Ureter (tissue), 1 donor: ENCODE results near the gene ZFAND6. TPM values are rescaled to one million over a fixed set of nuclear protein-coding genes. Genes with fewer than 3 reads are reported as not detected.
"Not testable (repeated sequence)": the region's sequence is repeated elsewhere in the genome, so short reads cannot be mapped to it uniquely, and the experiment has no call there.

Experiments
- DNase-seq: peaks from one replicate; pipeline ENCODE4 v3.0.0-alpha.2; 2020; ENCODE audit warnings: low spot score
- total RNA-seq: library from RNA; stranded (reverse); gene quantifications from one replicate; pipeline ENCODE4 v1.2.4, GENCODE V29; 2023
- donor health status: DM: yes; HTN: yes; CAD: no.

The ZFAND6 gene
- total RNA-seq, 1 donor from 2014 or later: 99.5 TPM

DNA sequence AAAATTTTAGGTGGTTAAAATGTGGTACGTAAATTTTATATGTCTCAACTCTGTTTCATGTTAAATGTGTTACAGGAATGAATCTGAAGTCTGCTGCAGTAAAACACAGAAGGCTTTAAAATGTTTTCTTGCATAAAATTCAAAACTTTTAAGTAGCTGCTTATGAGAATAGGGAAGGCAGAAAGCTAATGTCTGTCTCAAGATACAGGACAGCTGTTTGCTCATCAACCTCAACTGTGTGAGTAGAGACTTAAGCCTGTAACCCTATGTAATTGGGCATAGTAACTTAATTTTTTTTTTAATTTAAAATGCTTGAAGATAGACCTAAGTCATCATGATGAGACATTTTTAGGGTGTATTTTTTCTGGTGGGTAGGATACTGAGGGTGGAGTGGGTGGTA, 38.9 kb downstream of the ZFAND6 start:
- DNase-seq: no peak

DNA sequence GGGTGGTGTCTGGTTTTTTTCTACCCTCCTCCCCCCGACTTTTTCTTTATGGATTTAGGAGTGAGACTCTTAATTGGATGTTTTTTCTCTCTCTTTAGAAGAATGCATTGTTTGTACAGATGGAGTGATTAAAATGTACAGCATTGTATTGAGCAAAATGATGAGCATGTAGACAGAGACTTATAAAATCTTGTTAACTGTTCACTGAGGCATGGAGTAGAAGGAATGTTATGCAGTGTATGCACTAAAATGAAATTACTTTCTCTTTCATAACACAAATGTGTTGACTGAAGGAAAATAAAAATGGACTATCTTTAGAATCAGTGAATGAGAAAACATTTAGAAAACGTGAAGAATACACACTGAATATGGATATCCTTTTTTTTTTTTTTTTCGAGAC, 39.8 kb downstream of the ZFAND6 start:
- DNase-seq: no peak

DNA sequence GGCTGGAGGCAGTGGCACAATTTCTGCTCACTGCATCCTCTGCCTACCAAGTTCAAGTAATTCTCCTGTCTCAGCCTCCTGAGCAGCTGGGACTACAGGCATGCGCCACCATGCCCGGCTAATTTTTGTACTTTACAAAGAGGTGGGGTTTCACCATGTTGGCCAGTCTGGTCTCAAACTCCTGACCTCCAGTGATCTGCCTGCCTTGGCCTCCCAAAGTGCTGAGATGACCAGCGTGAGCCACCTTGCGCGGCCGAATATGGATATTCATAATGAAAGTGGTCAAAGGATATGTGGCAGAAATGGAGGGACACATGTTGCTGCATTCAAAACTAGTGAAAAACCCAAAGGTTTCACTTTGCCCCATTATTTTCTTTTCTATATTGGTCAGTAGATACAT, 40.2 kb downstream of the ZFAND6 start:
- DNase-seq: not testable (repeated sequence)

DNA sequence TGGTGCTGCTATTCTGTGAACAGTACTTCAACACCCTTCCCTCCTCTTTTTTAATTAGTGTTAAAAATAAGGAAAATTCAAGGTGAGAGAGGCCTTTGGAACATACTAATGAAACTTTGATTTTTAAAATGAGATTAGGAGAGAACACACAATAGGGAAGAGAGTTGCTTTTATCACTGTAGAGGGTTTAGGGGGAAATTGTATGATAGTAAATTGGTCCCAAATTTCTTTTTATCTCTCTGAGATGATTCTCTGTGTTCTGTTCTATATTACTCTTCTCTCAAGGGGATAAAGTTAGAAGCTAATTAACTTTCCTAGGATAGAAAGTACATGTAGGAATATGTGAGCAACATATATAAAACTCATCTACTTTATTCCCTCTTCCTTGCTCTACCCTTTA, 40.8 kb downstream of the ZFAND6 start:
- no peak for DNase-seq

DNA sequence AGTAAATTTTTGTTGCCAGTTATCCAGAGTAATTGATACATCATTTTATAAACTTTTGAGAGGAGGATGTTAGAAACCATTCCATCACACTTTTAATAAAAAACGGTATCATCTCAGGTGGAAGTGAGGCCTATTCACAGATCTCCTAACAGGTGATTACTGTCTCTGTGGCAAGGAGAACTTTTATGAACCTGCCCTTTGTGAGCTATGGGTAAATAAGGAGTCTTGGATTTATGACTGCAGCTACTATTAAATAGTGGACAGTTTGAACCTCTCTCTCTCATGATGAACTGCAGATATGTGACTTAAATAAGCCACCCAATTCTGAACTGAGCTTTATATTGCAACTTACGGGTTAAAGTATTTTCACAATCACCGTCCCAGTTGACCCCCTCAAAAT, 45.7 kb downstream of the ZFAND6 start:
- no peak for DNase-seq

DNA sequence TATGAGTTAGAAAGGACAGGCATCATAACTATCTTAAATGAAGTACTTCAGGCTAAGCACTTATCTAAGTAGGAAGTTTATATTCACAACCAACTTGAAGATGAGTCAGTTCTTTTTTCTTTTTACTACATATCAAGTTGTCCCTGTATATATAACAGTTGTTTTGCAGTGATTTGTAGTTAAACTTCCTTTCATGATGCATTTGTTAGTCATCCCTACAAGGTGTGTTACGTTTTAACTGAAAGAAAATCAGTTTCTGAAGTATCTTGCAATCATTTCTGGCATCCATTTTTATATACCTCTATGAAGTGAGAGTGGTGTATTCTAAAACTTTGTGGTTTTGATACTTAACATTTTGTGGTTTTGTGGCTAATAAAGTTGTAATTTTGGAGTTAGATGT, 46.1 kb downstream of the ZFAND6 start:
- DNase-seq: no peak

DNA sequence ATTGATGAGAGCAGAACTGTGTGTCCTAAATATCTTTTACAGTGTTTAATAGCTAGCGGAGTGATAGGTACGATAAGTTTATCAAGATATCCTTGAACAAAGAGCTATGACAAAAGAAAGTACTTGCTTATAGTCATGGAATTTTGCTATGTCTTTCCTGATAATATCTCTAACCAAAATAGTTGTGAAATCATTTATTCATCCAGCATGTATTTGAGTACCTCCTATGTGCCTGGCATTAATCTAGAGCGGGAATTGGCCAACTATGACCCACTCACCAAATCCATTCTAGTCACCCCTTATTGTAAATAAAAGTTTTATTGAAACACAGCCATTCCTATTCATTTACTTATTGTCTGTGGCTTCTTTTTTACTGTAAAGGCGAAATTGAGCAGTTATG, 46.6 kb downstream of the ZFAND6 start:
- DNase-seq: no peak

DNA sequence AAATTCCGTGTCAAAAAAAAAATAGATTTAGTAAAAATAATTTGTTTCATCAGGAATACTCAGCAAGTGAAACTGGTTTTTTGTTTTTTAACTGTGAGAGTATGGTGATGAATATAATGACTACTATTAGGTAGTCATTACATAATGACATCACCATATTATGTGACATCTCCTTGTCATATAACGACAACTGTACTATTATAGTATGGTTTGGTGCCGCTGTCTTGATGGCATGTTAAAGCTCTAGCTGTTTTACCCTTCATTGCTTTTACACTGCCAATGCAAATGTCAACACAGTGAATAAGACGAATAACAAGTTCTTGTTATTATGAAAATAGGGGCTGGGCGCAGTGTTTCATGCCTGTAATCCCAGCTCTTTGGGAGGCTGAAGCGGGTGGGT, 47.7 kb downstream of the ZFAND6 start:
- DNase-seq: no peak

DNA sequence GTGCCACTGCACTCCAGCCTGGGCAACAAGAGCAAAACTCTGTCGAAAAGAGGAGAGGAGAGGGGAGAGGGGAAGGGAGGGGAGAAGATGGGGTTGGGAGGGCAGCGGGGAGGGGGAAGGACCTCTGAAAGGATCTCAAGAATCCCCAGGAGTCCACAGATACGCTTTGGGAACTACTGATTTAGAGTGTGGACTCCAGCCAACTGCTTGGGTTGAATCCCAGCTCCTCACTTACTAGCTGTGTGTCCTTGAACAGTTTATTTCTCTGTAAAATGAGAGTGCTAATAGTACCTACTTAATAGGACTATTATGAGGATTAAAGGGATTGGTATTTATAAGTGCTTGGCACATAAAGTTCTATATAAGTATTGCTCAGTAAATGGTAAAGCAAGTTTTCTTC, 48.3 kb downstream of the ZFAND6 start:
- DNase-seq: no peak

DNA sequence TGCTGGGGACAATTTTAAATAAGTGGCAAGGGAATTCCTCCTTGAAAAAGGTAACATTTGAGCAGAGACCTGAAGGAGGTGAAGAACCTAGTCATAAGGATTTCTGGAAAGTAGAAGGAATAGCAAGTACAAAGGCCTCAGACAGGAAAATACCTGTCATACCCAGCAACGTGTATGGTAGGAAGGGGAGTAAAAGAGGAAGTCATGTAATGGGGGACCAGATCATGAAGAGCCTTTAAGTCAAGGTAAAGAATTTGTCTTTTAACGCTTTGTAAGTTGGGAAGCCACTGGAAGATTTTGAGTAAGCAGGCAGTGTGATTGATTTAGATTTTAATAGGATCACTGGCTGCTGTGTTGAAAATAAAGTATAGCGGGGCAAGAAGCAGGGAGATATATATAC, 49.9 kb downstream of the ZFAND6 start:
- DNase-seq: no peak

DNA sequence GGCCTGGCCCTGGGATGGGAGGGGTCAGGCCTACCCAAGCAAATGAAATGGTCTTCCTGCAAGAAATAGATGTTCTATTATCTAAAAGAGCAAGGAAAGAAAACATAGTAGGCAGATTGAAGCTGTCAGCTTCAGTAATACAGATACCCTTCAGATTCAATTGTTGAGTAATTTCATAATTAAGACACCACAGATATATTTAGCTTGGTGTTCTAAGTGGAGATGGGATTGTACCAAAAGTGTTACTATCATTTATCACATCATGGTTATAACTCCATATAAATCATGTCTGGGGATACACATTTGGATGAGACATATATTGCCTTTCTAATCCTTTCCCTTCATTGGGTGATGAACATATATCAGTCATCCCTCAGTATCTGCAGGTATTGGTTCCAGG, 51.4 kb downstream of the ZFAND6 start:
- no peak for DNase-seq

DNA sequence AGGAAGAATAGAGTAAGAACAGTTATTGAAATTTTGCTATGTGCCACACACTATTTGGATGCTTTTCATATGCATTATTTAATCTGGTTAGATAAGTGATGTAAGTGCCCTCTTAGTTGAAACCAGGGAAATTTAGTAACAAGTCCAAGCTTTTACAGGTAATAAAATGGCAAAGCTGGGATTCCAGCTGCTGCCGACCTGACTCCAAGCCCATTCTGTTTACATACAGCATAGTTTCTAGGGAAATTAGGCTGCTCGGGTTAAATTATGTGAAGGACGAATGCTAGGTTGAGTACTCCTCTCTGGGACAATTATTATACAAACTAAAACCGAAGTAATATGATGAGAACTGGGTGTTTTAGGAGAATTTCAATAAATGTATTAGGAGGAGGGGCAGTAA, 54.6 kb downstream of the ZFAND6 start:
- DNase-seq: no peak

DNA sequence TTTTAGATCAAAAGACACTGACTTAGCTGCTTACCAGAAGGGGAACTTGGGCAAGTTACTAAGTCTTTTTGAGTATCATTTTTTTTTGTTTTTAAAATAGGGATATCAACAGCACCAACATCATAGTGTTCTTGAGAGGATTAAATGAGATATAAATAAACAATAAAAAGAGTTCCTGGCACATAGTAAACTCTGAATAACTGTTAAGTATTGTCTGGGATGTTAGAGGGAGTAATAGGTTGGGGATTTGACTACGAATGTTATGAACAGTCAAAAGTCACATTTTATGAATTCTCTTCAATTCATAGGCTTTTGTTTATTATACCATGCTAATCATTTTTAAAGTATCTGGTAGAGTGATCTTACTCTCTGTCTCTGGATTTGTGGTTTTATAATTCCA, 55.5 kb downstream of the ZFAND6 start:
- no peak for DNase-seq

DNA sequence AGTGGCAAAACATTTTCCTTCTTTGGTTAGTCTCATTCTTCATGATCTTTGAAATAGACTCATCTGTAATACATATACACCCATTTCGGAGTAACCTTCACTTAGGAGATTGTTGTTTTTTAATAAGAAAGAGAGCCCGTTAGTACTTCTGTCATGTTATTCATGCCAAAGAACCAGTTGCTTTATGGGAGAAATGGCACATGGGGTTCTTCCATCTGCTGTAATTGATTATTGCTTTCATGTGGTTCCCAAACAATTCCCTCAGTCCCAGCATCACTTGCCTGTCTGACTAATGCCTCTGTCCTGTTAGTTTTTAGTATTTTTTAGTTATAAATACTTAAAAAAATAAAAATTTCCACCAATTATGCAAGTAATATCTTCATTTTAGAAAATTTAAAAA, 59.5 kb downstream of the ZFAND6 start:
- DNase-seq: no peak

DNA sequence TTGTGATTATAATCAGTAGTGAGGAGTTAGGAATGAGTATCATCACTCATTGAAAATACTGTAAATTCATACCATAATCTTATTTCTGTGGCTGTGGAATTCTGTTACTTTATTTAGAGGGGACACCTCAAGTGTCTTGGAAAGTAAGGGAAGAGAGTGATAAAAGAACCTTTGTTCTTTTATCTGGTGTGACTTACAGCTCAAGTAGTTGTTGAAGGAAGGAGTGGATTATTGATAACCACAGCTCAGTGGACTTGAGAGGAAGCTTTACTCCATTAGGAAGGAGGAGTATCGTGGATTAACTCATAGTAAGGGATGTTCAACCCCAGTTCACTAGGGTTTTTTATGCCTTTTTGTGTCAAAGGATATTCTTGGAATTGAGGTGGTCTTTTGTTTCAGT, 61.2 kb downstream of the ZFAND6 start:
- no peak for DNase-seq

DNA sequence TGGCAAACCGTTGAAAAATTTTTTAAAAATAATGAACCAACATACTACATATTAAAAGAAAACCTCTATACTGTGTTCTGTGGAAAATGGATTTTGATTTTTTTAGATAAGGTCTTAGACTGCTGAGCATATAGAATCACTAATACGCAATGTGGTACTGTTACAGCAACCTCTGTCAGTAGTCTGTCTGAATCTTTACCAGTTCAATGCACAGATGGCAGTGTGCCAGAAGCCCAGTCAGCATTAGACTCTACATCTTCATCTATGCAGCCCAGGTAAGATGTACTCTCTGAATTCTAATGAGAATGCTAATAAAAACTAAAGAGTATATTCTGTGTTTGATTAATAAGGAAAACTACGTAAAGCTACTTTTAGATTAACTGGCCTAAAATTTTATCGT, 62.1 kb downstream of the ZFAND6 start:
- no peak for DNase-seq

DNA sequence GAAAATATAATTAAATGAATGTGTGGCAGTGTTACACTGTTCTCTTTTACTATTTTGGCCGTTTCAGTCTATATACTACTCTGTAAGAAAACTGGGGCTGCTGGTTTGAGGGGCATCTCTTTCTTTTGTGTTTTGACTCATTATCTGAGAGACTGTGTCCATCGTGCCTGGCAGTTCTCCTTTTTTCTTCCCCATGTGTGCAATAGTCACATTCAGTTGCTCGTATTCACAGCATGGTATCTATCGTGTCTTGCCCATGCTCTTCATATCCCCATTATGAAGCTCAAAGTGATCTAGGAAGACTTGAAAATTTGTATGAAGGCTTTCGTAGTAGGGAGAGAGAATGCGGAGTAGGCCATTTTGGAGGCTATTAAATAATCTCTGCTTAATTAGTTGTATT, 63.6 kb downstream of the ZFAND6 start:
- DNase-seq: no peak

DNA sequence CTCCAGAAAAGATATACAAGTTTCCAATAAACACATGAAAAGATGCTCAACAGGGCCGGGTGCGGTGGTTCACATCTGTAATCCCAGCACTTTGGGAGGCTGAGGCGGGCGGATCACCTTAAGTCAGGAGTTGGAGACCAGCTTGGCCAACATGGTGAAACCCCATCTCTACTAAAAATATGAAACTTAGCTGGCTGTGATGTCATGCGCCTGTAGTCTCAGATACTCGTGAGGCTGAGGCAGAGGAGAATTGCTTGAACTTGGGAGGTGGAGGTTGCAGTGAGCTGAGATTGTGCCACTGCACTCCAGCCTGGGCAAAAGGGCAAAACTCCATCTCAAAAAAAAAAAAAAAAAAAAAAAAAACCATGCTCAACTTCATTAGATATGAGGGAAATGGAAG, 67.8 kb downstream of the ZFAND6 start:
- DNase-seq: not testable (repeated sequence)

DNA sequence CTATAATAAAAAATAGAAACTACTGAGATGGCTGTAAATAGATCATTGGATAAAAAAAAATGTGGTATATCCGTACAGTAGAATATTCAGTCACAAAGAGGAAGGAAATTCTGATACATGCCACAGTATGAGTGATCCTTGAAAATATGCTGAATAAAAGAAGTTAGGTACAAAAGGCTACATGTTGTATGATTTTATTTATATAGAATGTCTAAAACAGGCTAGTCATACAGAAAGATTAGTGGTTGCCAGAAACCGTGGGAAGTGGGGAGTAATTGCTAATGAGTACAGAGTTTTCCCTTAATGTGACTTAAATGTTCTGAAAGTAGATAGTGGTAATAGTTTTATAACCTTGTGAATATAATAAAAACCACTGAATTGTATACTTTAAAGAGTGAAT, 68.4 kb downstream of the ZFAND6 start:
- no peak for DNase-seq

DNA sequence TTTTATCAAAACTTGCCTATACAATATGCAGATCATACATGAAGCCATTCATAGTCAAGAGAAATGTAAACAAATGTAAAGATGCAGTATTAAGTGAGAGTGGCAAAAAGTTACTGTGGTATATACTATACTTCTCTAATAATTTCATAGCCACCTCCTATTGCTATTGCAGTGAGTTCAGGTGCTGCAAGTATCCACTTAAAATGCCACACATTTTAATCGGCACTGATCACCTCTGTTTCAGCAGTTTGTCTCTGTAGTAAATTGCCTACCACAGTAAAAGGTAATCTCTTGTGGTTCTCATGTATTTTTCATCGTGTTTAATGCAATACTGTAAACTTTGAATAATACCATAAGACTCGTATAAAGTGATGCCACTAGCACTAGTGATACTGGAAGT, 72.9 kb downstream of the ZFAND6 start:
- DNase-seq: no peak

DNA sequence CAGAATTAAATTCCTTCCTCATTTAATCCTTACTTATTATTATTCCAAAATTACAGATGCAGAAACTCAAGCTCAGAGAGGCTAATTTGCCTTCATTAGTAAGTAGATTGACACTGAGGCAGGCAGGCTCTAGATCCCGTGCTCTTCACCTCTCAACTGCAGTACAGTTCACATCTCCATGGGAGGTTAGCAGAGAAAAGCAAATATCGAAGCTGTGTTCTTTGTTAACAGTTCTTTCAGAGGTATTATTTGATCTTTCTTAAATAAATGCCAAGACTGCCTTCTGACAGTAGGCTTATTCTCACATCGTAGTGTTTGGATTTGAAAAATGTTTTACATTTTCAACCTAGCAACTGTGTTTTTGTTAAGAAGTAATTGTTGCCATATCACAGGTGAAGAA, 77.4 kb downstream of the ZFAND6 start:
- no peak for DNase-seq

DNA sequence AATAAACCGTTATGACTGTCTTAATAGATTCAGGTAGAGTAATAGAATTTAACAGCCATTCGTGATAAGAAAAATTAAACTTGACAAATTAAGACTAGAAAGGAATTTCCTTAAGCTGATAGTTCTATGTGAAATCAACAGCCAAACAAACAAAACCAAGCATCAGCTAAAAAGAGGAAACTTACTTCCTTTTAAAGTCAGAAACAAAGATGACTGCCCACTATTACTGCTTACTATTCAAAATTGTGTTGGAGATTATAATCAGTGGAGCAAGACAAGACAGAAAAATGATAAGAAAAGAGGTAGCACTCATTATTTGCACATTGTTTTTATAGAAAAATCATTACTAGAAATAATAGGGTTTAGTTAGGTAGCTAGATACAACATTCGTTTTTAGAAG, 79.5 kb downstream of the ZFAND6 start:
- DNase-seq: no peak

DNA sequence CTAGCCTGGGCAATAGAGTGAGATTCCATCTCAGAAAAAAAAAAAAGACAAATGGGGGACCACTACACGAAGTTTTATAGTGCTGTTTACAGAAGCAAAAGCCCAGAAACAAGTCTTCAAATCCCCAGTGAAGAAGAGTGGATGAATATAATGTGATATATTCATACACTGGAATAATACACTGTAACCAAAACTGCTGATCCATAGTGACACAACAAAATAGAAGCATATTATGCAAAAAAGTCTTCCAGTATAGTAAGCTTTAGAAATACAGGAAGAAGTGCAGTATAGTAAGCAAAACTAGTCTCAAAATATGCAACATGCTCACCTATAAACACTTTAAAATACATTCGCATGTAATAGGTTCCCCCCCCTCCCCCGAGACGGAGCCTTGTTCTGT, 81.4 kb downstream of the ZFAND6 start:
- no peak for DNase-seq

DNA sequence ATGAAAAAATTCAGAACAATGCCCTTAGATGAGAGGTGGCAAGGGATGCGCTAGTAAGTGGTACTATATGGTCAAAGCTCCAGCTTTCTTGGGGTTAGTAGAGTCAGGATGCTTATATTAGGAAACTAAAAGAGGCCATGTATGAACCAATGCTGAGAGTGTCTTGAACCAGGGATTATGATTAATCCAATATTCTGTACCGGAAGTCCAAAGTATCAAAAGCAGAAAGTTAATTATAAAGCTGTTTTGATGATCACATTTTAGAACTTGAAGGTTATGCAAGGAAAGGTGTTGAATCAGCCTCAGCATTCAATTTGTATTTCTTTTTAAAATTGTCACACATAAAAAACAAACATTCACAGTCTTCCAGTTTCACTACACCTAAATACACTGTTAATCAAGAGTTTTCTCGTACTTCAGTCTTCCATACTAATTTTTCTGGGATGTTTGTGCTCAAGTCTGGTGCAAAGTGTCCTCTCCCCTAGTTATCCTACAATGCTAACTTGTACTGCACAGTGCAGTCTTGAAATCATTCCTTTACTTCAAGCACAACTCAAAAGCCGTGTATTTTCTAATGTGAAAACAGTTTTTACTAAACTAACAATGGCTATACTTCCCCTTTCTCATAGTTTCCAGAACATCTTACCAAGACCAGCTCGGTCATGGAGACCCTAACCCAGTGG, 82.6 kb downstream of the ZFAND6 start:
- no peak for DNase-seq

DNA sequence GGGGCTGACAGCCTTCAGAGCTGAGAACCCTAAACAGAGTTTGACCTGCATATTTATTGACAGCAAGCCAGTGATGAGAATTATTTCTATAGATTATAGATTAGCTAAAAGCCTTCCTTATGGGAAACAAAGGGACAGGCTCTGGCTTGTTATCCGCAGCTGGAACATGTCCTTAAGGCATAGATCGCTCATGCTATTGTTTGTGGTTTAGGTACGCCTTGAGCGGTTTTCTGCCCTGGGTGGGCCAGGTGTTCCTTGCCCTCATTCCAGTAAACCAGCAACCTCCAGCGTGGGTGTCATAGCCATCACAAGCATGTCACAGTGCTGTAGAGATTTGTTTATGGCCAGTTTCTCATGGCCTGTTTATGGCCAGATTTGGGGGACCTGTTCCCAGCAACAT, 83.2 kb downstream of the ZFAND6 start:
- no peak for DNase-seq
